GM12865 (cell line): ENCODE results near the gene PNKD.

Experiments
- DNase-seq: peaks from one replicate; pipeline ENCODE4 v3.0.0; 2010; ENCODE audit warnings: low read depth
- H3K4me3 ChIP-seq: 2 replicates; pipeline ENCODE4 v1.5.1; 2011; ENCODE audit warnings: mild to moderate bottlenecking, low read depth, low read length, control low read depth
- CTCF ChIP-seq: IDR thresholded peaks from 2 replicates; pipeline ENCODE4 v1.5.1; 2011; ENCODE audit warnings: low read length, control low read depth, low read depth, inconsistent platforms; ENCODE audit not compliant: insufficient read depth; ENCODE audit errors: missing control alignments

Gene PNKD

GRCh38 chr2:218387369-218388194, 117.3 kb downstream of the PNKD start:
- H3K4me3 ChIP-seq: no peak overlapping the region
- no peak for DNase-seq
- TF ChIP-seq CTCF: no peak

DNA sequence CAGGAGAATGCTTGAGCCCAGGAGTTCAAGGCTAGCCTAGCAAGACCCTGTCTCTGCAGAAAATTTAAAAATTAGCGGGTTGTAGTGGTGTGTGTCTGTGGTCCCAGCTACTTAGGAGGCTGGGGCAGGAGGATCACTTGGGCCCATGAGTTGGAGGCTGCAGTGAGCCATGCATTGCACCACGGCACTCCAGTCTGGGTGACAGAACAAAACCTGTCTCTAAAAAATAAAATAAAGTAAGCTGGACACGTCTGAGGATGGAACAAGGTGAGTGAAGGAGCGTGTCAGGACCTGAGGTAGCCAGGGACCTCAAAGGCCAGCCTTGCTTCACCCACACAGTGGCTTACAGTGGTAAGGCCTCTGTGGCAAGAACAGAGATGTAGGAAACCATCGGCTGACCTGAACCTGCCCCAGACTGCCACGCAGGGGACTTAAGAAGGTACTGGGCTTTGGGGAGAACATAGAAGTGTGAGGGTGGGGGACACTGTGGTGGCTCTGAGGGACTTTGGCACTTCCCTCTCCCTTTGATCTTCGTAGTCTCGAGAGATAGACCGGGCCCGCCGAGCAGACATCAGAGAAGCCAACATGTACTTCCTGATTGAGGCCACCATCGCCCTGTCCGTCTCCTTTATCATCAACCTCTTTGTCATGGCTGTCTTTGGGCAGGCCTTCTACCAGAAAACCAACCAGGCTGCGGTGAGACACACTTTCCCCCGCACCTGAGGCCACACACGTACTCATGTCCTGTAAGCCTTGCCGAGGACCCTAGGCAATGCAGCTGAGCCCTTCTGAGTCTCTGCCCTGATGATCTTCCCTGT, 119.2 kb downstream of the PNKD start:
- no peak for TF ChIP-seq CTCF
- no peak overlapping the region for H3K4me3 ChIP-seq
- DNase-seq: no peak

- DNase-seq: no peak
- TF ChIP-seq CTCF: no peak
- H3K4me3 ChIP-seq: no peak overlapping the region
Observed at GRCh38 chr2:218391202-218391601, 120.9 kb downstream of the PNKD start.

DNA sequence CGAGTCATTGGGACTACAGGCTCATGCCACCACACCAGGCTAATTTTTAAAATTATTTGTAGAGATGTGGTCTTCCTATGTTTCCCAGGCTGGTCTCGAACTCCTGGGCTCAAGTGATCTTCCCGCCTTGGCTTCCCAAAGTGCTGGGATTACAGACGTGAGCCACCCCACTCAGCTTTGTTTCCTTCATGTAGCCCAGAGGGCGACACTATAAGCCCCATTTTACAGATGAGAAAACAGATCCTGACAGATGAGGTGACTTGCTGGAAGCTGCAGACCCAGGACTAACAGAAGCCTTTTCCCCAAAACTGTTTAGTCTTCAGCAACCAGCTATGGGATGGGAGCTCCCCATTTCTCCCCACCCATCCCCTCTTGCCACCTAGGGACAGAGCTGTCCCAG, 122.1 kb downstream of the PNKD start:
- TF ChIP-seq CTCF: no peak
- no peak for DNase-seq
- H3K4me3 ChIP-seq: no peak overlapping the region

DNA sequence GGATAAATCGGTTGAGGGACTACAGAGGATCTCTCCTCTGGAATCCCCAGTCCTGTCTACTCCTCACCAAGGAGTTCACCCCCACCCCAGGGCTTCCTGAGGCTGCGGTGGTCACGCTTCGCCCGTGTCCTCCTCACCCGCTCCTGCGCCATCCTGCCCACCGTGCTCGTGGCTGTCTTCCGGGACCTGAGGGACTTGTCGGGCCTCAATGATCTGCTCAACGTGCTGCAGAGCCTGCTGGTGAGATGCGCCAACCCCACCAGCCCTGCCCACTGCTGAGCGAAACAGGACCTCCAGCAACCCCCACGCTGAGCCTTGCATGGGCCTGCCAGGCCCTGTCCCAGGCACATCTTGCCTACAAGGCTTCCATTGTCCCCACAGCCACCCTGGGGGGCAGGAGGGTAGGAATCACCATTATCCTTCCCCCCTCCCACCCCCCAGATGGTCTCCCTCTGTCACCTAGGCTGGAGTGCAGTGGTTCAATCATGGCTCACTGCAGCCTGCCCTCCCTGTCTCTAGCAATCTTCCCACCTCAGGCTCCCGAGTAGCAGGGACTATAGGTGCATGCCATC, 122.7 kb downstream of the PNKD start:
- DNase-seq: no peak
- no peak for TF ChIP-seq CTCF
- no peak overlapping the region for H3K4me3 ChIP-seq

DNA sequence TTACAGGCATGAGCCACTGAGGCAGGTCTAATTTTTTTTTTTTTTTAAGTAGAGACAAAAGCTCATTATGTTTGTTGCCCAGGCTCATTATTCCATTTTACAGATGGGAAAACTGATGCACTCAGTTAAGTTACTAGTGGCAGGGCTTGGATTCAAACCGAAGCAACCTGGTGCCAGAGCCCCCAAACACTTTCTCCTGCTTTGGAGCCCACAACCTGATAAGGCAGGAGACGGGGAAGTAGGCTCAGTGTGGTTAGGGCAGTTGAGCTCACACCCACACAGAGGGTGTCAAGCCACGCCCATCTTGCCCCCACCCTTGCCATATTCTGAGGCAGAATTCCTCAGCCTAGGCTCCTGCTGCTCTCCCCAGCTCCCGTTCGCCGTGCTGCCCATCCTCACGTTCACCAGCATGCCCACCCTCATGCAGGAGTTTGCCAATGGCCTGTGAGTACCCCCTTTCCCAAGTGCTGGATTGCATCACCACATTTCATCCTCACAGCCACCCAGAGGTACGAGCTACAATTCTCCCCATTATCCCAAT, 123.5 kb downstream of the PNKD start:
- DNase-seq: no peak
- TF ChIP-seq CTCF: no peak
- H3K4me3 ChIP-seq: no peak overlapping the region
